HepG2 (cell line): ENCODE measurements around the gene TEAD3. TPM values are rescaled to one million over a fixed set of nuclear protein-coding genes. Genes with fewer than 3 reads are reported as not detected.

Experiments
- HIVEP1 ChIP-seq: sonication (generic); formaldehyde crosslinking; IDR thresholded peaks from 2 replicates; pipeline ENCODE4 v1.4.0; 2020; ENCODE audit warnings: mild to moderate bottlenecking, missing genetic modification reagents
- HMGXB4 ChIP-seq, 2 experiments: sonication (generic) in 1 of 2; formaldehyde crosslinking in 1 of 2; IDR thresholded peaks; 2 replicates each; pipeline versions ENCODE4 v1.4.0 to v1.6.1; 2018 to 2020; ENCODE audit warnings: missing genetic modification reagents in 2 of 2, borderline replicate concordance in 1 of 2, low read depth in 1 of 2, mild to moderate bottlenecking in 1 of 2, missing biosample characterization in 1 of 2
- SOX13 ChIP-seq, 3 experiments: fragments of 450-650 bp in 1 of 3; sonication (generic) in 1 of 3; formaldehyde crosslinking in 1 of 3; IDR thresholded peaks in 2 of 3; conservative IDR thresholded peaks in 1 of 3; 2 replicates each; pipeline versions ENCODE4 v1.5.0 to v1.6.1; 2016 to 2020; ENCODE audit warnings: antibody characterized with exemption in 1 of 3, mild to moderate bottlenecking in 1 of 3, missing compliant biosample characterization in 1 of 3, missing genetic modification reagents in 1 of 3, moderate library complexity in 1 of 3
- SRSF4 ChIP-seq: fragments of 200-400 bp; formaldehyde crosslinking; IDR thresholded peaks from one replicate; pipeline ENCODE4 v1.6.1; 2018; ENCODE audit warnings: mild to moderate bottlenecking, low read depth, low read length, moderate library complexity; ENCODE audit not compliant: poor library complexity, severe bottlenecking
- TP53 ChIP-seq: sonication (generic); formaldehyde crosslinking; conservative IDR thresholded peaks from 2 replicates; pipeline ENCODE4 v1.4.0; 2020; ENCODE audit warnings: missing genetic modification reagents
- ZNF12 ChIP-seq: sonication (generic); formaldehyde crosslinking; IDR thresholded peaks from 2 replicates; pipeline ENCODE4 v1.5.0; 2020; ENCODE audit warnings: missing genetic modification reagents
- ZNF260 ChIP-seq: sonication (generic); formaldehyde crosslinking; IDR thresholded peaks from 2 replicates; pipeline ENCODE4 v1.4.0; 2020; ENCODE audit warnings: missing genetic modification reagents, low read depth, mild to moderate bottlenecking, borderline replicate concordance
- ZNF362 ChIP-seq: sonication (generic); formaldehyde crosslinking; IDR thresholded peaks from 2 replicates; pipeline ENCODE4 v1.4.0; 2020; ENCODE audit warnings: missing genetic modification reagents, mild to moderate bottlenecking, borderline replicate concordance
- ZNF556 ChIP-seq: sonication (generic); formaldehyde crosslinking; IDR thresholded peaks from 2 replicates; pipeline ENCODE4 v1.4.0; 2020; ENCODE audit warnings: mild to moderate bottlenecking, missing genetic modification reagents, borderline replicate concordance
- polyA plus RNA-seq, 8 experiments: library from polyadenylated mRNA; depleted of rRNA in 3 of 8; stranded (reverse) in 7 of 8; unstranded in 1 of 8; fragments of >200 nt; fragmentation: Illumina TruSeq in 4 of 8; extraction: Trizol in 4 of 8; gene quantifications; 2 replicates each; pipeline versions ENCODE4 v1.2.1 to v1.2.3, GENCODE V29; 2011 to 2016; ENCODE audit warnings: low read depth in 4 of 8, missing spikeins in 1 of 8, mixed read lengths in 1 of 8; ENCODE audit not compliant: insufficient read depth in 1 of 8
- total RNA-seq, 5 experiments: library from RNA; depleted of rRNA; stranded (reverse); fragments of >200 nt; fragmentation: Illumina TruSeq; extraction: Trizol; gene quantifications; 2 replicates each; pipeline ENCODE4 v1.2.3, GENCODE V29; 2016; ENCODE audit warnings: low read depth in 1 of 5

TEAD3 gene
- total and polyA plus RNA-seq, 2 of the 13 experiments (the other 11 are each of a cell fraction or from before 2014, with no cell fraction given): 15.1 to 16.5 TPM

DNA sequence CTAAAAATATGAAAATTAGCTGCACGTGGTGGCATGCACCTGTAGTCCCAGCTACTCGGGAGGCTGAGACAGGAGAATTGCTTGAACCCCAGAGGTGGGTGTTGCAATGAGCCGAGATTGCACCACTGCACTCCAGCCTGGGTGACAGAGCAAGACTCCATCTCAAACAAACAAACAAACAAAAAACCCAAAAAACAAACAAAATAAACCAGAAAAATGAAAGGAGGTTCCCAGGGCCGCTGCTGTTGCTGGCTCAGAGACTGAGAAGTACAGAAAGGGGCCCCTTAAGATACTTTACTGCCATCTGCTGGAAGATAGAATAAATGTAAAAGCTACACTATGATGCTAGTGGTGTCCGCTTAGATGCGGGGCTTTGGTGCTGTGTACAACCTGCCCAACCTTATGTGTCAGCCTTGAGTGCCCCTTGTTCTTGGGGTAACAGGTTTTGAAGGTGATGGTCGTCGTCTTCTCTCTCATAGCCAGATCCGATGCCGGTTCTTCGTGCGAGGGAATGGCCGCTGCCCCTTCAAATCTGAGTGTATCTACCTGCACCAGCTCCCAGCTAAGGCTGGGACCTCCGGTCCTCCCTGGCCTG lies 47.5 kb downstream of the TEAD3 start (continued):
- TF ChIP-seq ZNF260 (CRISPR knock-in tag): no peak
- TF ChIP-seq HIVEP1 (CRISPR knock-in tag): 0 out of 2 replicates have a peak, but pooled peaks have one; percentile 37
- TF ChIP-seq HMGXB4 (CRISPR knock-in tag; IDR thresholded peaks at IDR 0.05; ENCODE audit: borderline replicate concordance in 1 of 2, low read depth in 1 of 2): peak in 1 of 2 experiments; percentile 36; a peak in 1 of 4 replicates
- no peak for TF ChIP-seq ZNF12
- no peak for TF ChIP-seq SRSF4
- no peak for TF ChIP-seq SOX13 (IDR thresholded peaks at IDR 0.05)
- no peak for TF ChIP-seq SOX13 (CRISPR knock-in tag; conservative IDR thresholded peaks at IDR 0.05 in 1 of 2, IDR thresholded peaks at IDR 0.05 in 1 of 2)
- TF ChIP-seq ZNF556 (CRISPR knock-in tag): 0 out of 2 replicates have a peak, but pooled peaks have one; percentile 48
- TF ChIP-seq ZNF362 (CRISPR knock-in tag): no peak
- no peak for TF ChIP-seq TP53 (CRISPR knock-in tag)
- TF ChIP-seq, all 625 proteins: peak for 56
